ENCODE measurements around the gene CADPS2.
"Not testable (repeated sequence)": the region's sequence is repeated elsewhere in the genome, so short reads cannot be mapped to it uniquely, and the experiment has no call there.

The CADPS2 gene

DNA sequence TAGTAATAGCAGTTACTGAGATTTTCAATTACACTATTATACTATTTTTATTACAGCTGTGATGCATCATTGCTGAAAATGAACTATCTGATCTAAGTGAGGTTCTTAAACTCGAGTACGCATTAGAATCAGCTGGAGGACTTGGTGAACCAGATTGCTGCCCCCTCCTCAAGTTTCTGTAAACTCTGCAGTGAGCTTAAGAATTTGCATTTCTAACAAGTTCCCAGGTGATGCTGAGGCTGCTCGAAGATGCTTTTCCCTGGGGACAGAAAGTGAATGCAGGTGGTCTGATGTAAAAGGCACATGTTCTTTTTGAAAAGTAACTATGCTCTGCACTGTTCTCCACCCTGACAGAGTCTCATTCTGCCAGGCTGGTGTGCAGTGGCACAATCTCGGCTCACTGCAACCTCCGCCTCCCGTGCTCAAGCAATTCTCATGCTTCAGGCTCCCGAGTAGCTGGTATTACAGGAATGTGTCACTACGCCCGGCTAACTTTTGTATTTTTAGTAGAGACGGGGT lies 199.8 kb downstream of the CADPS2 start:
- H3K4me3 ChIP-seq (replicated peaks; ENCODE audit: insufficient read depth, low read length) = no peak overlapping the region
- TF ChIP-seq SPI1 (IDR thresholded peaks at IDR 0.05; ENCODE audit: borderline replicate concordance, low read depth) = no peak
- TF ChIP-seq GABPA (IDR thresholded peaks at IDR 0.05; ENCODE audit: low read depth) = no peak
- TF ChIP-seq, protein P1, sequence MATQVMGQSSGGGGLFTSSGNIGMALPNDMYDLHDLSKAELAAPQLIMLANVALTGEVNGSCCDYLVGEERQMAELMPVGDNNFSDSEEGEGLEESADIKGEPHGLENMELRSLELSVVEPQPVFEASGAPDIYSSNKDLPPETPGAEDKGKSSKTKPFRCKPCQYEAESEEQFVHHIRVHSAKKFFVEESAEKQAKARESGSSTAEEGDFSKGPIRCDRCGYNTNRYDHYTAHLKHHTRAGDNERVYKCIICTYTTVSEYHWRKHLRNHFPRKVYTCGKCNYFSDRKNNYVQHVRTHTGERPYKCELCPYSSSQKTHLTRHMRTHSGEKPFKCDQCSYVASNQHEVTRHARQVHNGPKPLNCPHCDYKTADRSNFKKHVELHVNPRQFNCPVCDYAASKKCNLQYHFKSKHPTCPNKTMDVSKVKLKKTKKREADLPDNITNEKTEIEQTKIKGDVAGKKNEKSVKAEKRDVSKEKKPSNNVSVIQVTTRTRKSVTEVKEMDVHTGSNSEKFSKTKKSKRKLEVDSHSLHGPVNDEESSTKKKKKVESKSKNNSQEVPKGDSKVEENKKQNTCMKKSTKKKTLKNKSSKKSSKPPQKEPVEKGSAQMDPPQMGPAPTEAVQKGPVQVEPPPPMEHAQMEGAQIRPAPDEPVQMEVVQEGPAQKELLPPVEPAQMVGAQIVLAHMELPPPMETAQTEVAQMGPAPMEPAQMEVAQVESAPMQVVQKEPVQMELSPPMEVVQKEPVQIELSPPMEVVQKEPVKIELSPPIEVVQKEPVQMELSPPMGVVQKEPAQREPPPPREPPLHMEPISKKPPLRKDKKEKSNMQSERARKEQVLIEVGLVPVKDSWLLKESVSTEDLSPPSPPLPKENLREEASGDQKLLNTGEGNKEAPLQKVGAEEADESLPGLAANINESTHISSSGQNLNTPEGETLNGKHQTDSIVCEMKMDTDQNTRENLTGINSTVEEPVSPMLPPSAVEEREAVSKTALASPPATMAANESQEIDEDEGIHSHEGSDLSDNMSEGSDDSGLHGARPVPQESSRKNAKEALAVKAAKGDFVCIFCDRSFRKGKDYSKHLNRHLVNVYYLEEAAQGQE (IDR thresholded peaks at IDR 0.05; ENCODE audit: insufficient replicate concordance, low read depth) = no peak
- TF ChIP-seq POLR2AphosphoS5 (IDR thresholded peaks at IDR 0.05; ENCODE audit: low read depth) = no peak

DNA sequence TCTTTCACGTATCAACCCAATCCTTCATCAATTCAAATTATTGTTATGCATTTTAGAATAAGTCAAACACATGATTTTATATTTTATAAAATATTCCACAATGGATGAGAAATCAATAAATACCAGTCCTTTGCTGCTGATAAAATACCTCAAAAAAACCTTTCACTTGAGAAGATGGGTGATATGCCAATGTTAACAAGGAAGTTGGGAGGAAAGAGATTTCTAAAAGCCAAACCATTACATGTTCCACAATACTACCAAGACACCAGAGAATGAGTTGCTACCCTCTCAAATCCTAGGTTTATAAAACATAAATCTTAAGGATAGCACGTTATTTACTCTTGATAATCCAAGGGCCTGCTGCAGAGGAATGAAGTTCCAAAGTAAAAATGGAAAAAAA lies 201.8 kb downstream of the CADPS2 start:
- H3K27ac ChIP-seq (replicated peaks) = no peak overlapping the region
- TF ChIP-seq, protein P1 (IDR thresholded peaks at IDR 0.05; ENCODE audit: insufficient replicate concordance, low read depth) = no peak
- TF ChIP-seq, protein P2, sequence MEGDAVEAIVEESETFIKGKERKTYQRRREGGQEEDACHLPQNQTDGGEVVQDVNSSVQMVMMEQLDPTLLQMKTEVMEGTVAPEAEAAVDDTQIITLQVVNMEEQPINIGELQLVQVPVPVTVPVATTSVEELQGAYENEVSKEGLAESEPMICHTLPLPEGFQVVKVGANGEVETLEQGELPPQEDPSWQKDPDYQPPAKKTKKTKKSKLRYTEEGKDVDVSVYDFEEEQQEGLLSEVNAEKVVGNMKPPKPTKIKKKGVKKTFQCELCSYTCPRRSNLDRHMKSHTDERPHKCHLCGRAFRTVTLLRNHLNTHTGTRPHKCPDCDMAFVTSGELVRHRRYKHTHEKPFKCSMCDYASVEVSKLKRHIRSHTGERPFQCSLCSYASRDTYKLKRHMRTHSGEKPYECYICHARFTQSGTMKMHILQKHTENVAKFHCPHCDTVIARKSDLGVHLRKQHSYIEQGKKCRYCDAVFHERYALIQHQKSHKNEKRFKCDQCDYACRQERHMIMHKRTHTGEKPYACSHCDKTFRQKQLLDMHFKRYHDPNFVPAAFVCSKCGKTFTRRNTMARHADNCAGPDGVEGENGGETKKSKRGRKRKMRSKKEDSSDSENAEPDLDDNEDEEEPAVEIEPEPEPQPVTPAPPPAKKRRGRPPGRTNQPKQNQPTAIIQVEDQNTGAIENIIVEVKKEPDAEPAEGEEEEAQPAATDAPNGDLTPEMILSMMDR (IDR thresholded peaks at IDR 0.05; ENCODE audit: insufficient read depth, low read length) = no peak
- TF ChIP-seq GABPA (IDR thresholded peaks at IDR 0.05; ENCODE audit: low read depth) (no peak), POLR2AphosphoS5 (IDR thresholded peaks at IDR 0.05; ENCODE audit: low read depth) (no peak), SPI1 (IDR thresholded peaks at IDR 0.05; ENCODE audit: borderline replicate concordance, low read depth) (no peak)
- no peak for DNase-seq (ENCODE audit: low read depth in 1 of 2, low spot score in 1 of 2)
- no peaks in the 10 kb centered on the region for H3K27me3 ChIP-seq (ENCODE audit: insufficient read depth, poor library complexity, severe bottlenecking)
- H3K4me3 ChIP-seq (replicated peaks; ENCODE audit: insufficient read depth, low read length) = no peak overlapping the region

More for the DNA sequence above, 199.8 kb downstream of the CADPS2 start:
- Histone ChIP-seq H3K27ac (replicated peaks) (no peak overlapping the region), H3K27me3 (ENCODE audit: insufficient read depth, poor library complexity, severe bottlenecking) (no peaks in the 10 kb centered on the region)
- no peak for DNase-seq (ENCODE audit: low read depth in 1 of 2, low spot score in 1 of 2)

DNA sequence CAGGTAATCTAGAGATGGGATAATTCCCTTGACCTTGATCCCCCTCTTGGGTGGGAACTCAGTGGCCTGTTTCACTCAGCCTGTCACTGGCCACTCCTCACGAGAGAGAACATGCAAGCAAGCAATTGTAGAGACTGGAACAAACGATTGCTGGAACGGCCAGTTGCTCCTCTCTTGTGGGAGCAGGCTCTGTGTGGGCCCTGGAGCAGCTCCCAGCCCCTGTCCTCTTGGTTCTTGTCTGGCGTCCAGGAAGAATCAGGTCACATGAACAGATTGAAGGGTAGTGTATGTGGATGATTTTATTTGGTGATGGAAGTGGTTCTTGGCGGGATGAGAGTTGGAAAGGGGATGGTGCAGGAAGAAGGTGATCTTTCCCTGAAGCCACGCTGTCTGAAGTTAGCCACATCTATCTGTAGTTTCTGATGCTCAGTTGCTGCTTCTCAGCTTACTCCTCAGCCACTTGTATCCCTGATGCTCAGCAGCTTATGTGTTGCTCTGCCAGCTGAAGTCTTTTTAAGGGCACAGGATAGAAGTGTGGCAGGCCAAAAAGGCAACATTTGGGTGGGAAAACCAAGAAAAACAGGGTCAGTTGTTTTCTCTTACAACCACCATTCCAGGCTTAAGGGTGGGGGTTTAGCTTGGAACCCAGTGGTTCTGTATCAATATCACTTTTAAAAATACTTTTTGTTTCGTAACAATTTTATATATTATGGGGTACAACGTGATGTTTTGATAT lies 203.3 kb downstream of the CADPS2 start:
- Histone ChIP-seq H3K4me3 (replicated peaks; ENCODE audit: insufficient read depth, low read length) (no peak overlapping the region), H3K27ac (replicated peaks) (no peak overlapping the region), H3K27me3 (ENCODE audit: insufficient read depth, poor library complexity, severe bottlenecking) (no peaks in the 10 kb centered on the region)
- TF ChIP-seq, protein P2 (IDR thresholded peaks at IDR 0.05; ENCODE audit: insufficient read depth, low read length) = no peak
- no peak for TF ChIP-seq POLR2AphosphoS5 (IDR thresholded peaks at IDR 0.05; ENCODE audit: low read depth)
- TF ChIP-seq GABPA (IDR thresholded peaks at IDR 0.05; ENCODE audit: low read depth) = no peak
- no peak for TF ChIP-seq SPI1 (IDR thresholded peaks at IDR 0.05; ENCODE audit: borderline replicate concordance, low read depth)
- TF ChIP-seq, protein P1 (IDR thresholded peaks at IDR 0.05; ENCODE audit: insufficient replicate concordance, low read depth) = no peak
- no peak for DNase-seq (ENCODE audit: low read depth in 1 of 2, low spot score in 1 of 2)

DNA sequence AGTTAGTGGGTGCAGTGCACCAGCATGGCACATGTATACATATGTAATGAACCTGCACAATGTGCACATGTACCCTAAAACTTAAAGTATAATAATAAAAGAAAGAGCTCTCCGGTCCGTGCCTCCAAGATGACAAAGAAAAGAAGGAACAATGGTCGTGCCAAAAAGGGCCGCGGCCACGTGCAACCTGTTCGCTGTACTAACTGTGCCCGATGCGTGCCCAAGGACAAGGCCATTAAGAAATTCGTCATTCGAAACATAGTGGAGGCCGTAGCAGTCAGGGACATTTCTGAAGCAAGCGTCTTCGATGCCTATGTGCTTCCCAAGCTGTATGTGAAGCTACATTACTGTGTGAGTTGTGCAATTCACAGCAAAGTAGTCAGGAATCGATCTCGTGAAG lies 205.1 kb downstream of the CADPS2 start:
- not testable (repeated sequence) for H3K27me3 ChIP-seq (ENCODE audit: insufficient read depth, poor library complexity, severe bottlenecking); DNase-seq (ENCODE audit: low read depth in 1 of 2, low spot score in 1 of 2); H3K27ac ChIP-seq (replicated peaks)

More for the DNA sequence above, 205.1 kb downstream of the CADPS2 start:
- H3K4me3 ChIP-seq (replicated peaks; ENCODE audit: insufficient read depth, low read length) = not testable (repeated sequence)

All from HL-60 (cell line).